IMR-90 (cell line): ENCODE results near the gene ZFPM1. TPM values are rescaled to one million over a fixed set of nuclear protein-coding genes. Genes with fewer than 3 reads are reported as not detected.

Experiments
- ATAC-seq: fragments of 200-7000 bp; cut with Tn5 transposase; 2 replicates; pipeline ENCODE4 v1.9.1; 2020; ENCODE audit warnings: low read depth, mild to moderate bottlenecking, moderate library complexity
- BruUV-seq: library from RNA; stranded (reverse); fragments of 400-500 nt; replicated peaks from 2 replicates; lab custom pipeline; 2021; lab: Mats Ljungman, UMichigan
- CTCF ChIA-PET: fragments of 300-600 bp; formaldehyde crosslinking; extraction: SDS; loops from one replicate; lab custom pipeline; 2021; ENCODE audit warnings: antibody characterized with exemption; lab: Yijun Ruan, JAX
- POLR2A ChIA-PET: fragments of 300-600 bp; sonication (Branson Sonifier 250); formaldehyde crosslinking; loops from one replicate; lab custom pipeline; 2022; ENCODE audit warnings: antibody characterized with exemption; ENCODE audit not compliant: unreplicated experiment; lab: Charles Lee
- DNase-seq: peaks from one replicate; pipeline ENCODE4 v3.0.0; 2013
- H2AFZ ChIP-seq: replicated peaks from 2 replicates; pipeline ENCODE3; 2013; ENCODE audit warnings: low read length, mild to moderate bottlenecking; ENCODE audit not compliant: poor library complexity
- H2AK5ac ChIP-seq: 2 replicates; pipeline ENCODE4 v1.6.1; 2013; ENCODE audit warnings: low read depth, low read length, inconsistent platforms
- H2AK9ac ChIP-seq: replicated peaks from 2 replicates; pipeline ENCODE3; 2013; ENCODE audit warnings: mild to moderate bottlenecking, low read depth, low read length, moderate library complexity; ENCODE audit not compliant: poor library complexity
- H2BK120ac ChIP-seq: 2 replicates; pipeline ENCODE4 v1.6.1; 2013; ENCODE audit warnings: low read depth, low read length, inconsistent platforms
- H2BK15ac ChIP-seq: 3 replicates; pipeline ENCODE4 v1.6.1; 2013; ENCODE audit warnings: low read depth, low read length, inconsistent platforms
- H2BK20ac ChIP-seq: 2 replicates; pipeline ENCODE4 v1.6.1; 2013; ENCODE audit warnings: low read depth, mild to moderate bottlenecking, inconsistent platforms, low read length, moderate library complexity
- H2BK5ac ChIP-seq: 2 replicates; pipeline ENCODE4 v1.6.1; 2013; ENCODE audit warnings: mild to moderate bottlenecking, low read depth, low read length, inconsistent platforms; ENCODE audit not compliant: poor library complexity, severe bottlenecking
- H3K14ac ChIP-seq: replicated peaks from 2 replicates; pipeline ENCODE4 v1.6.1; 2013; ENCODE audit warnings: low read depth, low read length, inconsistent platforms
- H3K18ac ChIP-seq: 2 replicates; pipeline ENCODE4 v1.6.1; 2013; ENCODE audit warnings: low read depth, low read length, control low read depth
- H3K23ac ChIP-seq: 2 replicates; pipeline ENCODE4 v1.6.1; 2013; ENCODE audit warnings: low read depth, low read length, inconsistent platforms
- H3K27ac ChIP-seq: 2 replicates; pipeline ENCODE4 v1.5.1; 2013; ENCODE audit warnings: mild to moderate bottlenecking, control low read depth, low read length; ENCODE audit not compliant: insufficient read depth
- H3K27me3 ChIP-seq: 2 replicates; pipeline ENCODE4 v1.6.1; 2013; ENCODE audit warnings: low read length; ENCODE audit not compliant: control insufficient read depth, insufficient read depth
- H3K36me3 ChIP-seq: 2 replicates; pipeline ENCODE4 v1.6.1; 2013; ENCODE audit warnings: low read length, mixed read lengths; ENCODE audit not compliant: control insufficient read depth, insufficient read depth
- H3K4ac ChIP-seq: 2 replicates; pipeline ENCODE4 v1.6.1; 2013; ENCODE audit warnings: low read depth, low read length, inconsistent platforms
- H3K4me1 ChIP-seq: 2 replicates; pipeline ENCODE4 v1.6.1; 2013; ENCODE audit warnings: low read length, mixed read lengths; ENCODE audit not compliant: control insufficient read depth, insufficient read depth
- H3K4me2 ChIP-seq: 2 replicates; pipeline ENCODE4 v1.6.1; 2013; ENCODE audit warnings: low read depth, mild to moderate bottlenecking, control low read depth, low read length, moderate library complexity
- H3K4me3 ChIP-seq: 2 replicates; pipeline ENCODE4 v1.5.1; 2013; ENCODE audit warnings: low read depth, mild to moderate bottlenecking, control low read depth, low read length, moderate library complexity; ENCODE audit not compliant: insufficient read depth
- H3K56ac ChIP-seq: 2 replicates; pipeline ENCODE4 v1.6.1; 2013; ENCODE audit warnings: low read length, inconsistent platforms; ENCODE audit not compliant: insufficient read depth; ENCODE audit errors: extremely low read depth
- H3K79me1 ChIP-seq, 2 experiments: 2 replicates each; pipeline ENCODE4 v1.6.1; 2013; ENCODE audit warnings: low read length in 2 of 2, inconsistent platforms in 1 of 2, low read depth in 1 of 2
- H3K9ac ChIP-seq: 2 replicates; pipeline ENCODE4 v1.6.1; 2013; ENCODE audit warnings: low read depth, low read length, control low read depth
- H3K9me1 ChIP-seq: 2 replicates; pipeline ENCODE4 v1.6.1; 2013; ENCODE audit warnings: low read length, inconsistent platforms; ENCODE audit not compliant: insufficient read depth
- H3K9me3 ChIP-seq: 2 replicates; pipeline ENCODE4 v1.6.1; 2013; ENCODE audit warnings: low read length; ENCODE audit not compliant: control insufficient read depth, insufficient read depth
- H4K20me1 ChIP-seq: 2 replicates; pipeline ENCODE4 v1.6.1; 2013; ENCODE audit warnings: low read length, inconsistent platforms; ENCODE audit not compliant: insufficient read depth
- H4K5ac ChIP-seq: 2 replicates; pipeline ENCODE4 v1.6.1; 2013; ENCODE audit warnings: mild to moderate bottlenecking, low read depth, low read length, control low read depth
- H4K8ac ChIP-seq, 2 experiments: 2 replicates each; pipeline ENCODE4 v1.6.1; 2013; ENCODE audit warnings: low read depth in 2 of 2, low read length in 2 of 2, control low read depth in 1 of 2, inconsistent platforms in 1 of 2
- H4K91ac ChIP-seq: 2 replicates; pipeline ENCODE4 v1.6.1; 2013; ENCODE audit warnings: low read depth, low read length, inconsistent platforms; ENCODE audit not compliant: insufficient read depth
- BHLHE40 ChIP-seq: fragments of 150-350 bp; IDR thresholded peaks from 2 replicates; pipeline ENCODE4 v1.6.1; 2016; ENCODE audit warnings: mild to moderate bottlenecking, low read depth, low read length
- CEBPB ChIP-seq: IDR thresholded peaks from 2 replicates; pipeline ENCODE4 v1.6.1; 2012; ENCODE audit warnings: low read depth, low read length, improper control_type of control experiment
- CHD1 ChIP-seq: IDR thresholded peaks from 2 replicates; pipeline ENCODE4 v1.6.1; 2012; ENCODE audit warnings: low read depth, low read length, improper control_type of control experiment
- FOS ChIP-seq: fragments of 150-350 bp; IDR thresholded peaks from 2 replicates; pipeline ENCODE4 v1.6.1; 2016; ENCODE audit warnings: low read depth, low read length
- MAFK ChIP-seq: IDR thresholded peaks from 2 replicates; pipeline ENCODE4 v1.6.1; 2012; ENCODE audit warnings: low read depth, low read length, improper control_type of control experiment
- MAZ ChIP-seq: IDR thresholded peaks from 2 replicates; pipeline ENCODE4 v1.6.1; 2012; ENCODE audit warnings: low read depth, mild to moderate bottlenecking, low read length, improper control_type of control experiment, moderate library complexity, borderline replicate concordance
- NFE2L2 ChIP-seq: fragments of 150-350 bp; IDR thresholded peaks from 2 replicates; pipeline ENCODE4 v1.6.1; 2016; ENCODE audit warnings: low read depth, mild to moderate bottlenecking, low read length
- POLR2A ChIP-seq: IDR thresholded peaks from 2 replicates; pipeline ENCODE4 v1.6.1; 2012; ENCODE audit warnings: mild to moderate bottlenecking, low read depth, low read length
- RAD21 ChIP-seq: IDR thresholded peaks from 2 replicates; pipeline ENCODE4 v1.6.1; 2012; ENCODE audit warnings: low read length, improper control_type of control experiment
- RCOR1 ChIP-seq: IDR thresholded peaks from 2 replicates; pipeline ENCODE4 v1.6.1; 2012; ENCODE audit warnings: mild to moderate bottlenecking, low read length, improper control_type of control experiment; ENCODE audit not compliant: insufficient replicate concordance
- RFX5 ChIP-seq: IDR thresholded peaks from 2 replicates; pipeline ENCODE4 v1.8.0; 2012; ENCODE audit warnings: low read depth, mild to moderate bottlenecking, low read length, moderate library complexity
- SMC3 ChIP-seq: fragments of 150-350 bp; IDR thresholded peaks from 2 replicates; pipeline ENCODE4 v1.6.1; 2016; ENCODE audit warnings: low read depth, mild to moderate bottlenecking, antibody characterized with exemption, low read length, moderate library complexity
- USF2 ChIP-seq: fragments of 150-350 bp; IDR thresholded peaks from 2 replicates; pipeline ENCODE4 v1.6.1; 2017; ENCODE audit warnings: mild to moderate bottlenecking, antibody characterized with exemption, low read length, low read depth
- WGBS, 2 experiments: methylation state at CpG; one replicate each; pipeline versions ENCODE4 v1.1.5 to v1.1.7; 2013; ENCODE audit warnings: missing lambda C conversion rate in 2 of 2; ENCODE audit not compliant: insufficient read length in 1 of 2; ENCODE audit errors: extremely low coverage in 2 of 2; 5-methylcytosine and 5-hydroxymethylcytosine counted together
- dilution Hi-C: fragments of 300-500 bp; cut with HindIII; formaldehyde crosslinking; loops from one replicate; pipeline ENCODE4 v1.14.3; 2018; ENCODE audit warnings: low sequenced_read_pairs; ENCODE audit not compliant: unreplicated experiment
- in situ Hi-C: fragments of 300-500 bp; cut with MboI; formaldehyde crosslinking; loops from 3 replicates; pipeline ENCODE4 v1.14.3; 2019; ENCODE audit warnings: low sequenced_read_pairs, inconsistent platforms, mixed read lengths
- intact Hi-C: fragments of 100-400 bp; cut with micrococcal nuclease; formaldehyde crosslinking; loops from 2 replicates; pipeline ENCODE4 v1.10.0; 2022
- polyA plus RNA-seq, 3 experiments: library from polyadenylated mRNA; depleted of rRNA; stranded (reverse); fragments of >200 nt; gene quantifications; 2 replicates each; pipeline ENCODE4 v1.2.3, GENCODE V29; 2012; ENCODE audit warnings: low replicate concordance in 1 of 3
- total RNA-seq: library from RNA; depleted of rRNA; stranded (reverse); fragments of >200 nt; gene quantifications from 2 replicates; pipeline ENCODE4 v1.2.3, GENCODE V29; 2012
- TF ChIP-seq, protein P1 (sequence below): fragments of 150-350 bp; IDR thresholded peaks from 2 replicates; pipeline ENCODE4 v1.6.1; 2016; ENCODE audit warnings: low read depth, mild to moderate bottlenecking, low read length, moderate library complexity, borderline replicate concordance

ZFPM1 gene
- total and polyA plus RNA-seq, 2 of the 4 experiments (the other 2 are of a cell fraction): 0.36 to 1.1 TPM

DNA sequence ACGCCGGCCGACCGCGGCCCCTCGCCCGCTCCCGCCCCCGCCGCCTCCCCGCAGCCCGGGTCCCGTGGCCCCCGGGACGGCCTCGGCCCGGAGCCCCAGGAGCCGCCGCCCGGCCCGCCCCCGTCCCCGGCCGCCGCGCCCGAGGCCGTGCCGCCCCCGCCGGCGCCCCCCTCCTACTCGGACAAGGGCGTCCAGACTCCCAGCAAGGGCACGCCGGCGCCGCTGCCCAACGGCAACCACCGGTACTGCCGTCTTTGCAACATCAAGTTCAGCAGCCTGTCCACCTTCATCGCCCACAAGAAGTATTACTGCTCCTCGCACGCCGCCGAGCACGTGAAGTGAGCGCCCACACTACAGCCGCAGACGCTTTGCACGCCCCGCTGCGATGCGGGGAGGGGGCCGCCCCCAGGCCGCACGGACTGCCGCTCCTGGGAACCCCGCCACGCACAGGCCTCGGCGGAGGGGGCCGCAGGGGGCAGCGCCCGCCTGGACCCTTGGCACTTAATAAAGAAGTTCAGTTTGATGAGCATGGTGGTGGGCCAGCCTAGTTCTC, 81.6 kb downstream of the ZFPM1 start (continued):
- 0 out of 2 replicates have a peak, but pooled peaks have one; percentile 2 for TF ChIP-seq CEBPB

DNA sequence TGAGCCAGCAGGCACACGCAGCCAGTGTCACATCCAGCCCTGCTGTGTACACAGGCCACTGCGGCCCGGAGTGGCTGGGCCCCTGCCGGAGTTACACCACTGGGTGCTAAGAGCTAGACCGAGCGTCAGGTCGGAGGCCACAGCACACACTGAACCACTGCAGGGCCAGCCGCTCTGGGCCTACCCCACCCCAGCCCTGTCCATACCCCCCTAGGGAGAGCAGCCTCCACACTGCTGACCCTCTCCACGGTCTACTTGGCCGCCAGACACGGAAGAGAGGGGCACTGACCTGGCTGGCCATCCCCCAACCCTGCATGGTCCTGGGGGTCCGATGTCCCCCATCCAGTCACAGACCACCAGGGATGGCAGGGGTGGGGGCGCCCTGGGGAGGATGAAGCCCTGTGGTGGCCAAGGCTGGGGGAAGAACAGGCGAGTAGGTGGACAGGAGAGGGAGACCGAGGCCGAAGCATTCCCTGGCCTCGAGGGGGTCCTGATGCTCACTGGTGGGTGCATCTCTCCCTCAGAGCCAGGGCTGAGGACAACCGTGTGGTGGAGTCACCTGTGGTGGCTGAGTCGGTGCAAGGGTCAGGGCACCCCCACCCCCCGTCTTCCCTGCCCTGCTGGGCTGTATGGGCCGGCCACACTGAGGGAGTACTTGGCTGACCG, 82.2 kb downstream of the ZFPM1 start:
- CTCF ChIA-PET: no interaction called here
- in situ Hi-C loops: no loop called here
- BruUV-seq: no TSS peak
- TF ChIP-seq BHLHE40: no peak
- no peak for TF ChIP-seq RCOR1
- TF ChIP-seq MAFK: no peak
- TF ChIP-seq MAZ: no peak
- TF ChIP-seq USF2: no peak
- no peak for TF ChIP-seq SMC3
- no peak for TF ChIP-seq NFE2L2
- no peak for TF ChIP-seq RFX5
- TF ChIP-seq CHD1: no peak
- no peak for TF ChIP-seq CEBPB
- TF ChIP-seq POLR2A: no peak
- no peak for TF ChIP-seq RAD21
- TF ChIP-seq, protein P1, sequence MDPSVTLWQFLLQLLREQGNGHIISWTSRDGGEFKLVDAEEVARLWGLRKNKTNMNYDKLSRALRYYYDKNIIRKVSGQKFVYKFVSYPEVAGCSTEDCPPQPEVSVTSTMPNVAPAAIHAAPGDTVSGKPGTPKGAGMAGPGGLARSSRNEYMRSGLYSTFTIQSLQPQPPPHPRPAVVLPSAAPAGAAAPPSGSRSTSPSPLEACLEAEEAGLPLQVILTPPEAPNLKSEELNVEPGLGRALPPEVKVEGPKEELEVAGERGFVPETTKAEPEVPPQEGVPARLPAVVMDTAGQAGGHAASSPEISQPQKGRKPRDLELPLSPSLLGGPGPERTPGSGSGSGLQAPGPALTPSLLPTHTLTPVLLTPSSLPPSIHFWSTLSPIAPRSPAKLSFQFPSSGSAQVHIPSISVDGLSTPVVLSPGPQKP: no peak
- no peak for TF ChIP-seq FOS

More for the DNA sequence above, 82.2 kb downstream of the ZFPM1 start:
- 92% methylated on average over 12 of the region's 22 CpGs; no CpG with 5 or more reads in 1 of the 2 experiments for WGBS, 2 experiments
- intact Hi-C loops: no loop called here
- H2BK5ac ChIP-seq: no peak overlapping the region
- no peak overlapping the region for H3K18ac ChIP-seq
- H3K9me1 ChIP-seq: no peaks in the 10 kb centered on the region
- H3K56ac ChIP-seq: no peak overlapping the region
- dilution Hi-C loops: no loop called here
- H2BK120ac ChIP-seq: no peak overlapping the region
- peak overlapping the region; percentile 18 for H2AFZ ChIP-seq
- no peak overlapping the region; a peak in 1 of 4 replicates for H4K8ac ChIP-seq
- ATAC-seq: no peak
- no peak overlapping the region for H3K23ac ChIP-seq
- peaks cover 20% of the 10 kb centered on the region for H3K27me3 ChIP-seq
- H3K4me3 ChIP-seq: peak overlapping the region; percentile 36; the same call in 1 of the 2 replicates
- H3K36me3 ChIP-seq: peaks cover 2% of the 10 kb centered on the region; the same call in 1 of the 2 replicates
- H3K27ac ChIP-seq: no peak overlapping the region; the same call in 1 of the 2 replicates
- no peak overlapping the region for H3K14ac ChIP-seq
- no peaks in the 10 kb centered on the region for H3K9me3 ChIP-seq
- no peak overlapping the region for H2BK20ac ChIP-seq
- no peak overlapping the region for H4K5ac ChIP-seq
- H3K9ac ChIP-seq: no peak overlapping the region
- no peak for DNase-seq
- H2BK15ac ChIP-seq: no peak overlapping the region
- peak overlapping the region; percentile 88; the same call in 1 of the 2 replicates for H3K4me2 ChIP-seq
- H3K79me1 ChIP-seq: peaks cover 5 to 16% of the 10 kb centered on the region in 2 experiments; a peak in 2 of 4 replicates
- H2AK9ac ChIP-seq: peak overlapping the region; percentile 94
- peaks cover 12% of the 10 kb centered on the region for H3K4me1 ChIP-seq
- 0 out of 2 replicates have a peak overlapping the region, but pooled peaks have one; percentile 60 for H2AK5ac ChIP-seq
- no peaks in the 10 kb centered on the region; the same call in 1 of the 2 replicates for H4K20me1 ChIP-seq
- POLR2A ChIA-PET: no interaction called here
- H4K91ac ChIP-seq: no peak overlapping the region
- H3K4ac ChIP-seq: no peak overlapping the region
